K562 (cell line): ENCODE data around the gene ASCC3. TPM values are rescaled to one million over a fixed set of nuclear protein-coding genes. Genes with fewer than 3 reads are reported as not detected.

Source experiments
- ATAC-seq: fragments of 200-7000 bp; cut with Tn5 transposase; 3 replicates; pipeline ENCODE4 v1.9.1; 2020; ENCODE audit warnings: moderate library complexity
- BruUV-seq: library from RNA; stranded (reverse); fragments of 400-500 nt; replicated peaks from 2 replicates; lab custom pipeline; 2021; lab: Mats Ljungman, UMichigan
- CTCF ChIA-PET: fragments of 300-600 bp; formaldehyde crosslinking; extraction: SDS; loops from one replicate; lab custom pipeline; 2021; ENCODE audit warnings: low intra/inter-chr PET ratio; lab: Yijun Ruan, JAX
- POLR2A ChIA-PET: fragments of 300-600, 350-650 bp; sonication (Branson Sonifier 250); formaldehyde crosslinking; extraction: SDS; loops from one replicate; lab custom pipeline; 2021; ENCODE audit warnings: antibody characterized with exemption, inconsistent platforms; lab: Yijun Ruan, JAX
- DNase-seq, 4 experiments: peaks; one replicate each; pipeline versions ENCODE4 v3.0.0 to v3.0.0-alpha.2; 2011 to 2018; ENCODE audit warnings: low spot score in 3 of 4, mixed read lengths in 3 of 4; ENCODE audit errors: extremely low read depth in 1 of 4
- FAIRE-seq: peaks from 2 replicates; lab custom pipeline; 2011; peaks lifted over from hg19 to GRCh38; lab: Jason Lieb, UNC
- H2AFZ ChIP-seq: 2 replicates; pipeline ENCODE4 v1.6.0; 2011; ENCODE audit warnings: low read depth, low read length, control low read depth, inconsistent platforms
- H3K27ac ChIP-seq: fragments of 200-600 bp; 3 replicates; pipeline ENCODE4 v1.8.0; 2011; ENCODE audit warnings: low read depth, mild to moderate bottlenecking, control low read depth, inconsistent platforms, low read length, moderate library complexity, mixed read lengths; ENCODE audit errors: extremely low read depth
- H3K27me3 ChIP-seq, 2 experiments: fragments of 300-600 bp in 1 of 2; 2 replicates in 1 of 2; 3 replicates in 1 of 2; pipeline versions ENCODE4 v1.6.0 to v1.8.0; 2011; ENCODE audit warnings: inconsistent platforms in 2 of 2, low read length in 2 of 2, mild to moderate bottlenecking in 1 of 2, mixed read lengths in 1 of 2, moderate library complexity in 1 of 2; ENCODE audit not compliant: control insufficient read depth in 2 of 2, insufficient read depth in 2 of 2
- H3K36me3 ChIP-seq: fragments of 300-600 bp; 3 replicates; pipeline ENCODE4 v1.8.0; 2011; ENCODE audit warnings: mild to moderate bottlenecking, low read length, inconsistent platforms; ENCODE audit not compliant: control insufficient read depth, insufficient read depth
- H3K4me1 ChIP-seq, 2 experiments: fragments of 200-600 bp in 1 of 2; replicated peaks in 1 of 2; 2 replicates in 1 of 2; 3 replicates in 1 of 2; pipeline versions ENCODE4 v1.5.1 to v1.8.0; 2011; ENCODE audit warnings: inconsistent platforms in 2 of 2, low read length in 2 of 2, mild to moderate bottlenecking in 1 of 2, mixed read lengths in 1 of 2, moderate library complexity in 1 of 2; ENCODE audit not compliant: control insufficient read depth in 2 of 2, insufficient read depth in 2 of 2
- H3K4me2 ChIP-seq: 2 replicates; pipeline ENCODE4 v1.6.1; 2011; ENCODE audit warnings: low read length, control low read depth, inconsistent platforms, mixed read lengths; ENCODE audit not compliant: insufficient read depth
- H3K4me3 ChIP-seq: fragments of 200-600 bp; sonication (generic), shearing (Covaris generic); 2 replicates; pipeline ENCODE4 v1.5.1; 2016; ENCODE audit warnings: control low read depth, inconsistent platforms
- H3K79me2 ChIP-seq: fragments of 200-600 bp; 3 replicates; pipeline ENCODE4 v1.8.0; 2011; ENCODE audit warnings: low read length, inconsistent platforms; ENCODE audit not compliant: control insufficient read depth, insufficient read depth
- H3K9ac ChIP-seq, 2 experiments: 2 replicates each; pipeline versions ENCODE4 v1.6.0 to v1.6.1; 2011; ENCODE audit warnings: low read depth in 2 of 2, low read length in 2 of 2, control low read depth in 1 of 2, inconsistent platforms in 1 of 2, mild to moderate bottlenecking in 1 of 2, mixed read lengths in 1 of 2; ENCODE audit not compliant: insufficient read depth in 1 of 2
- H3K9me1 ChIP-seq: one replicate; pipeline ENCODE4 v1.6.0; 2011; ENCODE audit warnings: inconsistent platforms, mild to moderate bottlenecking, low read length, moderate library complexity; ENCODE audit not compliant: control insufficient read depth, insufficient read depth
- H3K9me3 ChIP-seq: replicated peaks from 2 replicates; pipeline ENCODE4 v1.5.1; 2011; ENCODE audit warnings: low read depth, low read length, inconsistent platforms; ENCODE audit not compliant: control insufficient read depth, insufficient read depth
- H4K20me1 ChIP-seq: replicated peaks from 2 replicates; pipeline ENCODE4 v1.6.1; 2011; ENCODE audit warnings: low read length, inconsistent platforms, mixed read lengths; ENCODE audit not compliant: control insufficient read depth, insufficient read depth
- BHLHE40 ChIP-seq: IDR thresholded peaks from 2 replicates; pipeline ENCODE4 v1.6.1; 2011; ENCODE audit warnings: low read length, improper control_type of control experiment
- ERF ChIP-seq: fragments of 450-650 bp; formaldehyde crosslinking; IDR thresholded peaks from 2 replicates; pipeline ENCODE4 v1.4.0; 2020; ENCODE audit warnings: mild to moderate bottlenecking, mixed read lengths
- EZH2 ChIP-seq: IDR thresholded peaks from 2 replicates; pipeline ENCODE4 v1.6.1; 2012; ENCODE audit warnings: low read depth, mild to moderate bottlenecking, inconsistent platforms, low read length, borderline replicate concordance
- JUN ChIP-seq, 2 experiments: sonication (generic) in 1 of 2; formaldehyde crosslinking in 1 of 2; IDR thresholded peaks; 2 replicates each; pipeline versions ENCODE4 v1.6.1 to v1.8.0; 2012 to 2022; ENCODE audit warnings: borderline replicate concordance in 2 of 2, mild to moderate bottlenecking in 2 of 2, improper control_type of control experiment in 1 of 2, low read depth in 1 of 2, low read length in 1 of 2, missing genetic modification reagents in 1 of 2
- MYBL2 ChIP-seq, 2 experiments: fragments of 450-650 bp in 1 of 2; sonication (generic) in 1 of 2; formaldehyde crosslinking in 1 of 2; IDR thresholded peaks; 2 replicates each; pipeline versions ENCODE4 v1.6.1 to v1.8.1; 2017 to 2022; ENCODE audit warnings: borderline replicate concordance in 1 of 2, inconsistent platforms in 1 of 2, low read depth in 1 of 2, mild to moderate bottlenecking in 1 of 2, missing genetic modification reagents in 1 of 2, moderate library complexity in 1 of 2
- ZNF408 ChIP-seq: fragments of 250-450 bp; sonication (Bioruptor Pico); IDR thresholded peaks from 2 replicates; pipeline ENCODE4 v1.4.0; 2020; ENCODE audit warnings: low read depth, mild to moderate bottlenecking, moderate library complexity
- ZZZ3 ChIP-seq: fragments of 450-650 bp; IDR thresholded peaks from 2 replicates; pipeline ENCODE4 v1.6.1; 2016; ENCODE audit warnings: antibody characterized with exemption, mild to moderate bottlenecking, moderate library complexity
- WGBS: fragments of 100-300 bp; shearing (Covaris generic); methylation state at CpG from one replicate; pipeline ENCODE4 v1.1.6; 2016; ENCODE audit warnings: low coverage, mixed read lengths; ENCODE audit not compliant: insufficient coverage; ENCODE audit errors: missing lambda C conversion rate; 5-methylcytosine and 5-hydroxymethylcytosine counted together
- in situ Hi-C: fragments of 300-500 bp; cut with MboI; formaldehyde crosslinking; loops from 4 replicates; pipeline ENCODE4 v1.15.0; 2018; ENCODE audit warnings: inconsistent platforms, mixed read lengths
- intact Hi-C: fragments of 100-400 bp; cut with micrococcal nuclease; formaldehyde crosslinking; loops from 2 replicates; pipeline ENCODE4 v1.14.2; 2022
- polyA plus RNA-seq, 8 experiments: library from polyadenylated mRNA; depleted of rRNA in 4 of 8; stranded (reverse) in 5 of 8; unstranded in 3 of 8; fragments of >200 nt; fragmentation: Nextera tagmentation in 2 of 8; fragmentation: Illumina TruSeq in 1 of 8; extraction: Ambion mirVana in 2 of 8; extraction: Trizol in 1 of 8; gene quantifications; 2 replicates each; pipeline versions ENCODE4 v1.2.1 to v1.2.3, GENCODE V29; 2011 to 2014; ENCODE audit warnings: inconsistent platforms in 1 of 8, missing spikeins in 1 of 8
- total RNA-seq, 7 experiments: library from RNA; depleted of rRNA in 6 of 7; stranded (reverse); fragments of >200 nt in 6 of 7; fragmentation: Illumina TruSeq in 2 of 7; extraction: Trizol in 2 of 7; gene quantifications; 2 replicates each; pipeline versions ENCODE4 v1.2.1 to v1.2.3, GENCODE V29; 2011 to 2021; ENCODE audit warnings: low replicate concordance in 1 of 7
- TF ChIP-seq, protein P1 (sequence below): sonication (generic); formaldehyde crosslinking; IDR thresholded peaks from 2 replicates; pipeline ENCODE4 v1.8.0; 2022; ENCODE audit warnings: mild to moderate bottlenecking, missing genetic modification reagents
- TF ChIP-seq, protein P2 (sequence below): fragments of 450-650 bp; formaldehyde crosslinking; IDR thresholded peaks from 2 replicates; pipeline ENCODE4 v1.4.0; 2022; ENCODE audit warnings: missing genetic modification characterization
- TF ChIP-seq, protein P3 (sequence below): sonication (generic); formaldehyde crosslinking; IDR thresholded peaks from 2 replicates; pipeline ENCODE4 v1.8.1; 2022; ENCODE audit warnings: missing genetic modification reagents

ASCC3 gene
- total and polyA plus RNA-seq, 9 of the 15 experiments (the other 6 are each of a cell fraction or from before 2014, with no cell fraction given) = 16.1 to 56.1 (median 33.9) TPM

DNA sequence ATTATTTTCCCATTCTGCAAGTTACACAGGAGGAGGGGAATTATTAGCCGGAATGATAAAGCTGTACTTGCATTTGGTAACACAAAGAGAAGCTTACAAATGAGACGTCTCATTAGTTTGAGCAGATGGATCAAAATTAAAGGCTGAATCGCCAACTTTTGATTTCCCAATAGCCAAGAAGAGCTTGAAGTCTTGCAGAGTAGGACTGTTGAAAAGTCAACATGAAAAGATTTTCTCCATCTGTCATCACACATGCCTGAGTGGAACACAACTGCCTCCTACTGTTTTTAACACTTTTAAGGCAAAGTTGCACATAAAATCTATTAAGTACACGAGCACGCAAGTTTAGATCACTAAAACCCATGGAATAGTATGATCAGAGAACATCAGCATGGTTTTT, 176.2 kb downstream of the ASCC3 start:
- intact Hi-C loops = no loop called here
- Histone ChIP-seq H4K20me1 (no peaks in the 10 kb centered on the region), H3K79me2 (no peaks in the 10 kb centered on the region), H3K27me3 (no peaks in the 10 kb centered on the region), H3K9me1 (no peaks in the 10 kb centered on the region), H2AFZ (no peak overlapping the region), H3K9ac (no peak overlapping the region), H3K4me2 (no peak overlapping the region), H3K27ac (no peak overlapping the region), H3K4me1 (no peaks in the 10 kb centered on the region), H3K4me3 (no peak overlapping the region), H3K36me3 (no peaks in the 10 kb centered on the region), H3K9me3 (peaks cover 4% of the 10 kb centered on the region; the same call in 1 of the 2 replicates)
- ATAC-seq (no peak), FAIRE-seq (no peak), DNase-seq (no peak)
- POLR2A ChIA-PET = no interaction called here
- 91% methylated on average over 5 of the region's 5 CpGs for WGBS
- CTCF ChIA-PET = no interaction called here
- in situ Hi-C loops = no loop called here
- no TSS peak for BruUV-seq
- TF ChIP-seq JUN (IDR thresholded peaks at IDR 0.05; ENCODE audit: borderline replicate concordance, low read depth, low read length) = no peak
- no peak for TF ChIP-seq JUN (CRISPR knock-in tag; IDR thresholded peaks at IDR 0.05; ENCODE audit: borderline replicate concordance)
- no peak for TF ChIP-seq MYBL2 (IDR thresholded peaks at IDR 0.05; ENCODE audit: low read depth)
- no peak for TF ChIP-seq MYBL2 (CRISPR knock-in tag; IDR thresholded peaks at IDR 0.05; ENCODE audit: borderline replicate concordance)
- TF ChIP-seq BHLHE40 = no peak
- no peak for TF ChIP-seq EZH2
- TF ChIP-seq ZNF408 (CRISPR knock-in tag) = no peak
- TF ChIP-seq ZZZ3 = no peak
- TF ChIP-seq, protein P1, sequence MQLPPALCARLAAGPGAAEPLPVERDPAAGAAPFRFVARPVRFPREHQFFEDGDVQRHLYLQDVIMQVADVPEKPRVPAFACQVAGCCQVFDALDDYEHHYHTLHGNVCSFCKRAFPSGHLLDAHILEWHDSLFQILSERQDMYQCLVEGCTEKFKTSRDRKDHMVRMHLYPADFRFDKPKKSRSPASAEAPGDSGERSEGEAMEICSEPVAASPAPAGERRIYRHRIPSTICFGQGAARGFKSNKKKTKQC (CRISPR knock-in tag) = no peak
- no peak for TF ChIP-seq ERF (CRISPR knock-in tag)
- TF ChIP-seq, protein P2, sequence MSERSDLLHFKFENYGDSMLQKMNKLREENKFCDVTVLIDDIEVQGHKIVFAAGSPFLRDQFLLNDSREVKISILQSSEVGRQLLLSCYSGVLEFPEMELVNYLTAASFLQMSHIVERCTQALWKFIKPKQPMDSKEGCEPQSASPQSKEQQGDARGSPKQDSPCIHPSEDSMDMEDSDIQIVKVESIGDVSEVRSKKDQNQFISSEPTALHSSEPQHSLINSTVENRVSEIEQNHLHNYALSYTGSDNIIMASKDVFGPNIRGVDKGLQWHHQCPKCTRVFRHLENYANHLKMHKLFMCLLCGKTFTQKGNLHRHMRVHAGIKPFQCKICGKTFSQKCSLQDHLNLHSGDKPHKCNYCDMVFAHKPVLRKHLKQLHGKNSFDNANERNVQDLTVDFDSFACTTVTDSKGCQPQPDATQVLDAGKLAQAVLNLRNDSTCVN (CRISPR knock-in tag) = no peak
- TF ChIP-seq, protein P3, sequence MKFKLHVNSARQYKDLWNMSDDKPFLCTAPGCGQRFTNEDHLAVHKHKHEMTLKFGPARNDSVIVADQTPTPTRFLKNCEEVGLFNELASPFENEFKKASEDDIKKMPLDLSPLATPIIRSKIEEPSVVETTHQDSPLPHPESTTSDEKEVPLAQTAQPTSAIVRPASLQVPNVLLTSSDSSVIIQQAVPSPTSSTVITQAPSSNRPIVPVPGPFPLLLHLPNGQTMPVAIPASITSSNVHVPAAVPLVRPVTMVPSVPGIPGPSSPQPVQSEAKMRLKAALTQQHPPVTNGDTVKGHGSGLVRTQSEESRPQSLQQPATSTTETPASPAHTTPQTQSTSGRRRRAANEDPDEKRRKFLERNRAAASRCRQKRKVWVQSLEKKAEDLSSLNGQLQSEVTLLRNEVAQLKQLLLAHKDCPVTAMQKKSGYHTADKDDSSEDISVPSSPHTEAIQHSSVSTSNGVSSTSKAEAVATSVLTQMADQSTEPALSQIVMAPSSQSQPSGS (CRISPR knock-in tag) = no peak
